Stomach (tissue), 4 donors: ENCODE data around the gene NEK4.

Source experiments
- EP300 ChIP-seq: sonication (generic); formaldehyde crosslinking; IDR thresholded peaks from one replicate; pipeline ENCODE4 v1.6.1; 2017; ENCODE audit warnings: antibody characterized with exemption
- POLR2A ChIP-seq, 4 donors: fragments of 450-650 bp; IDR thresholded peaks; one replicate each; pipeline ENCODE4 v1.6.1; 2016; ENCODE audit warnings: antibody characterized with exemption in 4 of 4, control low read depth in 2 of 4, mild to moderate bottlenecking in 1 of 4, moderate library complexity in 1 of 4
- POLR2AphosphoS5 ChIP-seq, 3 donors: sonication (generic); formaldehyde crosslinking; IDR thresholded peaks; one replicate each; pipeline ENCODE4 v1.6.1; 2016; ENCODE audit warnings: antibody characterized with exemption in 3 of 3
- TF ChIP-seq, protein P1 (sequence below), 7 experiments: fragments of 450-650 bp in 4 of 7; fragments of 200-600 bp in 3 of 7; sonication (generic) in 3 of 7; IDR thresholded peaks; one replicate each; pipeline ENCODE4 v1.5.1; 2016 to 2019; ENCODE audit warnings: antibody characterized with exemption in 7 of 7, control low read depth in 2 of 7, mild to moderate bottlenecking in 1 of 7

DNA sequence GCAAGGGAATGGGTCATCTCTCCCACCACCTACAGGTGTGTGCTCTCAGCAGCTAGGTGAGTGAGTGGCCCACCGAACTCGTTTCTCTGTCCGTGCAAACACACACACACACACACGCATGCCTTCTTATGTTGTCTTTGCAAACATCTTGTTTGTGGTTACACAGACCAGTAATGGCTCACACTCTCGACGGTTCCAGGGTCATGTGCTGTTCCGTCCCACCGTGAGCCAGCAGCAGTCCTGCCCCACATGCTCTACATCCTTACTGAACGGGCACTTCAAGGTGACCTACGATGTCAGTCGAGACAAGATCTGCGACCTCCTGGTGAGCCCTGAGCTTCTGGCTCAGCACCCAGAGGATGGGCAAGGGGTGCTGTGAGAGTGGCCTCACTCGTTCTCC, 11.0 kb upstream of the NEK4 start:
- TF ChIP-seq, protein P1, sequence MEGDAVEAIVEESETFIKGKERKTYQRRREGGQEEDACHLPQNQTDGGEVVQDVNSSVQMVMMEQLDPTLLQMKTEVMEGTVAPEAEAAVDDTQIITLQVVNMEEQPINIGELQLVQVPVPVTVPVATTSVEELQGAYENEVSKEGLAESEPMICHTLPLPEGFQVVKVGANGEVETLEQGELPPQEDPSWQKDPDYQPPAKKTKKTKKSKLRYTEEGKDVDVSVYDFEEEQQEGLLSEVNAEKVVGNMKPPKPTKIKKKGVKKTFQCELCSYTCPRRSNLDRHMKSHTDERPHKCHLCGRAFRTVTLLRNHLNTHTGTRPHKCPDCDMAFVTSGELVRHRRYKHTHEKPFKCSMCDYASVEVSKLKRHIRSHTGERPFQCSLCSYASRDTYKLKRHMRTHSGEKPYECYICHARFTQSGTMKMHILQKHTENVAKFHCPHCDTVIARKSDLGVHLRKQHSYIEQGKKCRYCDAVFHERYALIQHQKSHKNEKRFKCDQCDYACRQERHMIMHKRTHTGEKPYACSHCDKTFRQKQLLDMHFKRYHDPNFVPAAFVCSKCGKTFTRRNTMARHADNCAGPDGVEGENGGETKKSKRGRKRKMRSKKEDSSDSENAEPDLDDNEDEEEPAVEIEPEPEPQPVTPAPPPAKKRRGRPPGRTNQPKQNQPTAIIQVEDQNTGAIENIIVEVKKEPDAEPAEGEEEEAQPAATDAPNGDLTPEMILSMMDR (IDR thresholded peaks at IDR 0.05), result no peak
- TF ChIP-seq POLR2A (IDR thresholded peaks at IDR 0.05) (no peak), POLR2AphosphoS5 (IDR thresholded peaks at IDR 0.05) (no peak), EP300 (no peak)
